GM18909 (cell line): ENCODE measurements around the gene FAH.
"Not testable (repeated sequence)": the region's sequence is repeated elsewhere in the genome, so short reads cannot be mapped to it uniquely, and the experiment has no call there.

ENCODE experiments used
- ATAC-seq: cut with Tn5 transposase; IDR thresholded peaks from one replicate; pipeline ENCODE4 v1.9.1; 2021; ENCODE audit warnings: mild to moderate bottlenecking; ENCODE audit not compliant: unreplicated experiment, poor library complexity

FAH gene

GRCh38 chr15:80151148-80151547 is 1.7 kb upstream of the FAH start:
- ATAC-seq = no peak

GRCh38 chr15:80151576-80151975 is 1.2 kb upstream of the FAH start:
- ATAC-seq = no peak

GRCh38 chr15:80152180-80152895 is 461 bp upstream of the FAH start:
- peak; percentile 69 for ATAC-seq

- no peak for ATAC-seq
These were observed 1.1 kb downstream of the FAH start for GRCh38 chr15:80153900-80154299.

GRCh38 chr15:80154336-80154735 is 1.5 kb downstream of the FAH start:
- no peak for ATAC-seq

- ATAC-seq = no peak
These were observed 2.2 kb downstream of the FAH start for GRCh38 chr15:80155001-80155377.

- ATAC-seq = not testable (repeated sequence)
These were observed 2.8 kb downstream of the FAH start for GRCh38 chr15:80155378-80156175.

GRCh38 chr15:80156176-80156720 is 3.4 kb downstream of the FAH start:
- no peak for ATAC-seq

GRCh38 chr15:80157215-80157614 is 4.4 kb downstream of the FAH start:
- ATAC-seq = no peak

GRCh38 chr15:80159301-80159700 is 6.5 kb downstream of the FAH start:
- ATAC-seq = no peak

- no peak for ATAC-seq
These were observed 7.2 kb downstream of the FAH start for GRCh38 chr15:80159811-80160569.

- peak; percentile 68 for ATAC-seq
These were observed 7.9 kb downstream of the FAH start for GRCh38 chr15:80160570-80161156.

GRCh38 chr15:80161468-80162016 is 8.7 kb downstream of the FAH start:
- no peak for ATAC-seq

- ATAC-seq = no peak
These were observed 9.3 kb downstream of the FAH start for GRCh38 chr15:80162059-80162554.

GRCh38 chr15:80163217-80163616 is 10.4 kb downstream of the FAH start:
- no peak for ATAC-seq

GRCh38 chr15:80163897-80164296 is 11.1 kb downstream of the FAH start:
- ATAC-seq = no peak

GRCh38 chr15:80167936-80168335 is 15.1 kb downstream of the FAH start:
- ATAC-seq = no peak

- ATAC-seq = no peak
These were observed 15.6 kb downstream of the FAH start for GRCh38 chr15:80168421-80168820.

GRCh38 chr15:80169768-80170357 is 17.1 kb downstream of the FAH start:
- ATAC-seq = no peak

GRCh38 chr15:80170596-80170995 is 17.8 kb downstream of the FAH start:
- no peak for ATAC-seq
